Testis (tissue), 3 donors: ENCODE measurements around the gene SLC49A3. TPM values are rescaled to one million over a fixed set of nuclear protein-coding genes. Genes with fewer than 3 reads are reported as not detected.

Experiments
- DNase-seq: peaks from one replicate; pipeline ENCODE4 v3.0.0-alpha.2; 2019
- H3K27ac ChIP-seq, 2 donors: fragments of 200-600 bp; sonication (generic); one replicate each; pipeline ENCODE4 v1.5.1; 2019
- H3K27me3 ChIP-seq: fragments of 200-600 bp; sonication (generic); one replicate; pipeline ENCODE4 v1.5.1; 2019
- H3K36me3 ChIP-seq: fragments of 200-600 bp; sonication (generic); one replicate; pipeline ENCODE4 v1.5.1; 2017; ENCODE audit warnings: low read depth; ENCODE audit errors: missing control alignments
- H3K4me1 ChIP-seq: fragments of 200-600 bp; sonication (generic); one replicate; pipeline ENCODE4 v1.5.1; 2019
- H3K4me3 ChIP-seq, 2 donors: fragments of 200-600 bp; sonication (generic); one replicate each; pipeline ENCODE4 v1.5.1; 2017 to 2019
- H3K9me3 ChIP-seq: fragments of 200-600 bp; sonication (generic); one replicate; pipeline ENCODE4 v1.5.1; 2017
- POLR2A ChIP-seq: fragments of 450-650 bp; IDR thresholded peaks from one replicate; pipeline ENCODE4 v1.6.1; 2017; ENCODE audit warnings: antibody characterized with exemption, mild to moderate bottlenecking, moderate library complexity
- WGBS, 2 donors: methylation state at CpG; one replicate each; pipeline ENCODE4 v1.1.5; 2018; 5-methylcytosine and 5-hydroxymethylcytosine counted together
- intact Hi-C: fragments of 100-400 bp; cut with DNase I; formaldehyde crosslinking; loops from one replicate; pipeline ENCODE4 v1.15.1; 2023; ENCODE audit warnings: low total_unique reads
- polyA plus RNA-seq: library from polyadenylated mRNA; stranded (reverse); fragments of 350-450 nt; fragmentation: Illumina TruSeq; extraction: RNeasy Lipid Tissue Mini Kit (QIAGEN cat#74804); gene quantifications from one replicate; pipeline ENCODE4 v1.2.3, GENCODE V29; 2014; ENCODE audit warnings: low read depth, low replicate concordance; ENCODE audit not compliant: insufficient read depth
- total RNA-seq, 2 donors: library from RNA; depleted of rRNA; stranded (reverse); fragments of >200 nt; gene quantifications; one replicate each; pipeline ENCODE4 v1.2.3, GENCODE V29; 2016
- TF ChIP-seq, protein P1 (sequence below), 3 experiments: fragments of 450-650 bp in 2 of 3; fragments of 200-600 bp in 1 of 3; sonication (generic) in 1 of 3; IDR thresholded peaks; one replicate each; pipeline ENCODE4 v1.5.1; 2016 to 2019; ENCODE audit warnings: antibody characterized with exemption in 3 of 3, mild to moderate bottlenecking in 2 of 3, moderate library complexity in 1 of 3

The SLC49A3 gene
- total and polyA plus RNA-seq, 3 donors from 2014 or later = 7.3 to 23.5 (median 10.1) TPM

- Histone ChIP-seq H3K9me3 (no peaks in the 10 kb centered on the region), H3K4me1 (peaks cover 25% of the 10 kb centered on the region), H3K27me3 (no peaks in the 10 kb centered on the region), H3K4me3 (no peak overlapping the region), H3K27ac (no peak overlapping the region), H3K36me3 (no peaks in the 10 kb centered on the region)
- intact Hi-C loops = no loop called here
- TF ChIP-seq, protein P1, sequence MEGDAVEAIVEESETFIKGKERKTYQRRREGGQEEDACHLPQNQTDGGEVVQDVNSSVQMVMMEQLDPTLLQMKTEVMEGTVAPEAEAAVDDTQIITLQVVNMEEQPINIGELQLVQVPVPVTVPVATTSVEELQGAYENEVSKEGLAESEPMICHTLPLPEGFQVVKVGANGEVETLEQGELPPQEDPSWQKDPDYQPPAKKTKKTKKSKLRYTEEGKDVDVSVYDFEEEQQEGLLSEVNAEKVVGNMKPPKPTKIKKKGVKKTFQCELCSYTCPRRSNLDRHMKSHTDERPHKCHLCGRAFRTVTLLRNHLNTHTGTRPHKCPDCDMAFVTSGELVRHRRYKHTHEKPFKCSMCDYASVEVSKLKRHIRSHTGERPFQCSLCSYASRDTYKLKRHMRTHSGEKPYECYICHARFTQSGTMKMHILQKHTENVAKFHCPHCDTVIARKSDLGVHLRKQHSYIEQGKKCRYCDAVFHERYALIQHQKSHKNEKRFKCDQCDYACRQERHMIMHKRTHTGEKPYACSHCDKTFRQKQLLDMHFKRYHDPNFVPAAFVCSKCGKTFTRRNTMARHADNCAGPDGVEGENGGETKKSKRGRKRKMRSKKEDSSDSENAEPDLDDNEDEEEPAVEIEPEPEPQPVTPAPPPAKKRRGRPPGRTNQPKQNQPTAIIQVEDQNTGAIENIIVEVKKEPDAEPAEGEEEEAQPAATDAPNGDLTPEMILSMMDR (IDR thresholded peaks at IDR 0.05) = no peak
- TF ChIP-seq POLR2A = no peak
- no peak for DNase-seq
- 32 to 47% methylated on average over 4 to 17 of the region's 17 CpGs for WGBS, 2 donors
Observed at GRCh38 chr4:680551-680927, 8.4 kb downstream of the SLC49A3 start.

DNA sequence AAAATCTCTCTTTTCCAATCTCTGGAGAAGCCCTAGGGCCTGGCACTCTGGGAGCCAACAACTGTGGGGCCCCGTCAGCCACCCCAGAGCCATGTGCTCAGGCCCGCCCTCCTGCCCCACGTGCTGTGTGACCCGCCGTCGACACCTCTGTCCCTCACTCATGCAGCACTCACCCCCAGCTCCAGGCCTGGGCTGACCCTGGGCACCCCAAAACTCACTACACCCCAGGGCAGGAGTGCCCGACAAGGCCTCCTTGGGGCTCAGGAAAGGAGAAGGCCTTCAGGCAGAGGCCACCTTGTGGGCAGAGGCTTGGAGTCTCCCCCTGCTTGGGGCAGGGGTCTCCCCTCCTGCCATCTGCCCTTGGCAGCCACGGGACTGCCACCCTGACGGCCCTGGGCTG lies 8.9 kb downstream of the SLC49A3 start:
- WGBS, 2 donors = 76 to 81% methylated on average over 9 of the region's 9 CpGs
- no peaks in the 10 kb centered on the region for H3K9me3 ChIP-seq
- no peak for TF ChIP-seq POLR2A
- TF ChIP-seq, protein P1 (IDR thresholded peaks at IDR 0.05) = no peak
- no peaks in the 10 kb centered on the region for H3K36me3 ChIP-seq
- no peak for DNase-seq
- H3K27me3 ChIP-seq = no peaks in the 10 kb centered on the region
- no peak overlapping the region for H3K4me3 ChIP-seq
- intact Hi-C loops = no loop called here
- H3K4me1 ChIP-seq = peaks cover 29% of the 10 kb centered on the region
- H3K27ac ChIP-seq = no peak overlapping the region

DNA sequence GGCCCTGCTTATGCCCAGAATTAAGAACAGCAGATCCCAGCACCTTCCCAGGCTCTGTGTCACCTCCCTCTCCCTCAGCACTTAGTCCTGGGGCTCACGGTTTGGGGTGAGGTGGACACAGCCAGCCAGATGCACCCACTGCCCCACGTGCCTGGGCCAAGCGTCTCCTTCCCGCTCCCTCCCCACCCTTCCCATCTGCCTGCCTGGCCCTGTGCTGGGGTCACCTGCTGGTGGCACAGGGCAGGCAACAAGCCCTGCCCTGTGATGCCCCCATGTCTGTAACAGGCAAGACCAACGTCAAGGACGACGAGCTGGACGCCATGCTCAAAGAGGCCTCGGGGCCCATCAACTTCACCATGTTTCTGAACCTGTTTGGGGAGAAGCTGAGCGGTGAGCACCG lies 9.3 kb downstream of the SLC49A3 start:
- Histone ChIP-seq H3K27me3 (no peaks in the 10 kb centered on the region), H3K27ac (no peak overlapping the region), H3K4me1 (peaks cover 30% of the 10 kb centered on the region), H3K9me3 (no peaks in the 10 kb centered on the region), H3K36me3 (no peaks in the 10 kb centered on the region), H3K4me3 (no peak overlapping the region)
- WGBS, 2 donors = 84 to 85% methylated on average over 11 of the region's 11 CpGs
- no peak for DNase-seq
- TF ChIP-seq, protein P1 (IDR thresholded peaks at IDR 0.05) = no peak
- intact Hi-C loops = no loop called here

- no peaks in the 10 kb centered on the region for H3K9me3 ChIP-seq
- TF ChIP-seq, protein P1 (IDR thresholded peaks at IDR 0.05) = no peak
- no peak for TF ChIP-seq POLR2A
- H3K36me3 ChIP-seq = no peaks in the 10 kb centered on the region
- DNase-seq = no peak
- intact Hi-C loops = no loop called here
- H3K4me3 ChIP-seq = no peak overlapping the region
- H3K4me1 ChIP-seq = peaks cover 30% of the 10 kb centered on the region
- 80 to 90% methylated on average over 2 to 13 of the region's 13 CpGs for WGBS, 2 donors
- H3K27ac ChIP-seq = no peak overlapping the region
- H3K27me3 ChIP-seq = no peaks in the 10 kb centered on the region
Observed at GRCh38 chr4:679104-679481, 9.9 kb downstream of the SLC49A3 start.

DNA sequence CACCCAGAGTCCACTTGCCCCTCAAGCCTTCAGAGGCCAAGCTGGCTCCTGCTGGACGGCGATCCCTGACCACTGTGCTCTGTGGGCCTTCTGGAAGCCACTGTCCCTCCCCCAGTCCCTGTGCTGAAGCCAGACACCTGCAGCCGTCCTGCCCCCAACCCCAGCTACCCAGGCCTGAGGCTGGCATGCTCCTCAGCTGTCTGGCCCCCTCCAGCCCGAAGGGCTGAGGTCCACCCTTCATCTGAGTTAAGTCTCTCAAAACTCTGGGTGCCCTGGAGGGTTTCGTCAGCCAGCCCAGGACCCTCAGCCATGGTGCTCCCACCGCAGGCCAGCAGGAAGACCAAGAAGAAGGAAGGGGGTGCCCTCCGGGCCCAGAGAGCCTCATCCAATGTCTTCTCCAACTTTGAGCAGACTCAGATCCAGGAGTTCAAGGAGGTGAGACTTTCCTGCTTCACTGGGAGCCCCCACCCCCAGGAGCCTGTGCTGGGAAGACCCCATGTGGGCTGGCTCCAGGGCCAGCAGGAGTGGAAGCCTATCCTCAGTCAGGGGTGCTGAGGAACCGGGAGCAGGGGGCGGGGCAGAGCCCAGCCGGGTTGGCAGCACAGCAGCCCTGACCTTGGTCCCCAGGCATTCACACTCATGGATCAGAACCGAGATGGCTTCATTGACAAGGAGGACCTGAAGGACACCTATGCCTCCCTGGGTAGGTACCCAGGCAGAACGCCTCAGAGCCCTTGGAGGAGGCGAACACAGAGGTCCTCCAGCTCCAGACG lies 10.4 kb downstream of the SLC49A3 start:
- DNase-seq = no peak
- Histone ChIP-seq H3K9me3 (no peaks in the 10 kb centered on the region), H3K36me3 (no peaks in the 10 kb centered on the region), H3K4me3 (no peak overlapping the region), H3K4me1 (peaks cover 28% of the 10 kb centered on the region), H3K27ac (no peak overlapping the region), H3K27me3 (no peaks in the 10 kb centered on the region)
- TF ChIP-seq, protein P1 (IDR thresholded peaks at IDR 0.05) = no peak
- no peak for TF ChIP-seq POLR2A
- intact Hi-C loops = no loop called here
- 70 to 86% methylated on average over 5 to 14 of the region's 14 CpGs for WGBS, 2 donors
